MM.1S (cell line): Measurements from ENCODE around the gene SPTSSB.

Experiments
- EZH2 ChIP-seq: fragments of 300-600 bp; sonication (generic); optimal IDR thresholded peaks from 2 replicates; pipeline ENCODE3; 2017; ENCODE audit warnings: low read depth, mild to moderate bottlenecking, antibody characterized with exemption, low read length, mixed read lengths
- TF ChIP-seq, protein P1 (sequence below): fragments of 300-600 bp; sonication (generic); IDR thresholded peaks from 2 replicates; pipeline ENCODE4 v1.5.1; 2016; ENCODE audit warnings: antibody characterized with exemption, low read length, mixed read lengths

DNA sequence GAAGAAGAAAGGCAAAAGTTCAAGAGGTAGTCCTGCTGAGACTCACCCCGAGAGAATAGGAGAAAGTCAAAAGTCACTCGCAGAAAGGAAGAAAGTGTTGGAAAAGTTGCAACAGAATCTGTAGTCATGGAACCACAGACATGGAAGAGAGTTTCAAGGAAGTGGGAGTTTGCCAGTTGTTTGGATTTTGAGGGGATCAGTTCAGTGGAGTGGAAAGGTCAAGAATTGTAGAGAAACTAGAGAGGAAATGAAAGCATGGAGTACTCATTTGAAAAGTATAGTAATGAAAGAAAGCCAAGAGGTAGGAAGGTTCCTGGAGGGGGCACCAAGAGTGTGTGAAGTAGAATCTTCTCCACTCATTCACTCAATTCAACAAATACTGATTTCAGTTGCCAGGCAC, 34.7 kb downstream of the SPTSSB start:
- TF ChIP-seq, protein P1, sequence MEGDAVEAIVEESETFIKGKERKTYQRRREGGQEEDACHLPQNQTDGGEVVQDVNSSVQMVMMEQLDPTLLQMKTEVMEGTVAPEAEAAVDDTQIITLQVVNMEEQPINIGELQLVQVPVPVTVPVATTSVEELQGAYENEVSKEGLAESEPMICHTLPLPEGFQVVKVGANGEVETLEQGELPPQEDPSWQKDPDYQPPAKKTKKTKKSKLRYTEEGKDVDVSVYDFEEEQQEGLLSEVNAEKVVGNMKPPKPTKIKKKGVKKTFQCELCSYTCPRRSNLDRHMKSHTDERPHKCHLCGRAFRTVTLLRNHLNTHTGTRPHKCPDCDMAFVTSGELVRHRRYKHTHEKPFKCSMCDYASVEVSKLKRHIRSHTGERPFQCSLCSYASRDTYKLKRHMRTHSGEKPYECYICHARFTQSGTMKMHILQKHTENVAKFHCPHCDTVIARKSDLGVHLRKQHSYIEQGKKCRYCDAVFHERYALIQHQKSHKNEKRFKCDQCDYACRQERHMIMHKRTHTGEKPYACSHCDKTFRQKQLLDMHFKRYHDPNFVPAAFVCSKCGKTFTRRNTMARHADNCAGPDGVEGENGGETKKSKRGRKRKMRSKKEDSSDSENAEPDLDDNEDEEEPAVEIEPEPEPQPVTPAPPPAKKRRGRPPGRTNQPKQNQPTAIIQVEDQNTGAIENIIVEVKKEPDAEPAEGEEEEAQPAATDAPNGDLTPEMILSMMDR: no peak
- no peak for TF ChIP-seq EZH2
